WTC11 (cell line): ENCODE results near the gene SLIT3. TPM values are rescaled to one million over a fixed set of nuclear protein-coding genes. Genes with fewer than 3 reads are reported as not detected.

ENCODE experiments used
- ATAC-seq: fragments of 200-7000 bp; cut with Tn5 transposase; 2 replicates; pipeline ENCODE4 v1.10.0; 2021; ENCODE audit warnings: mild to moderate bottlenecking, moderate library complexity
- CTCF ChIA-PET: fragments of 300-600 bp; sonication (Branson Sonifier 250); formaldehyde crosslinking; loops from one replicate; lab custom pipeline; 2021; ENCODE audit warnings: antibody characterized with exemption; lab: Charles Lee
- POLR2A ChIA-PET: fragments of 350-600 bp; sonication (Branson Sonifier 250); formaldehyde crosslinking; loops from one replicate; lab custom pipeline; 2021; ENCODE audit warnings: antibody characterized with exemption; lab: Charles Lee
- DNase-seq: peaks from one replicate; pipeline ENCODE4 v3.0.0; 2021; ENCODE audit warnings: low spot score
- H3K27ac Mint-ChIP-seq: 2 replicates; pipeline ENCODE4 v1.8.0; 2021; ENCODE audit warnings: mixed read lengths
- H3K27me3 Mint-ChIP-seq: 2 replicates; pipeline ENCODE4 v1.8.0; 2021; ENCODE audit warnings: low read depth, mild to moderate bottlenecking, moderate library complexity, mixed read lengths
- H3K36me3 Mint-ChIP-seq: 2 replicates; pipeline ENCODE4 v1.8.0; 2021; ENCODE audit warnings: mixed read lengths
- H3K4me1 Mint-ChIP-seq: 2 replicates; pipeline ENCODE4 v1.8.0; 2022; ENCODE audit warnings: mixed read lengths
- H3K4me3 Mint-ChIP-seq: 2 replicates; pipeline ENCODE4 v1.8.0; 2021; ENCODE audit warnings: mild to moderate bottlenecking, moderate library complexity, mixed read lengths
- H3K9me3 Mint-ChIP-seq: 2 replicates; pipeline ENCODE4 v1.8.0; 2021; ENCODE audit warnings: mixed read lengths
- ATF1 ChIP-seq: sonication (generic); formaldehyde crosslinking; IDR thresholded peaks from 2 replicates; pipeline ENCODE4 v1.8.1; 2023; ENCODE audit warnings: mild to moderate bottlenecking, moderate library complexity, missing genetic modification reagents
- ATF3 ChIP-seq: sonication (generic); formaldehyde crosslinking; conservative IDR thresholded peaks from 2 replicates; pipeline ENCODE4 v1.8.1; 2022; ENCODE audit warnings: mild to moderate bottlenecking, missing genetic modification reagents
- CREM ChIP-seq: sonication (generic); formaldehyde crosslinking; IDR thresholded peaks from 2 replicates; pipeline ENCODE4 v1.8.1; 2022; ENCODE audit warnings: mild to moderate bottlenecking, missing genetic modification reagents, moderate library complexity
- E2F5 ChIP-seq: sonication (generic); formaldehyde crosslinking; IDR thresholded peaks from 2 replicates; pipeline ENCODE4 v1.8.1; 2022; ENCODE audit warnings: mild to moderate bottlenecking, moderate library complexity, missing genetic modification reagents
- ESRRA ChIP-seq: sonication (generic); formaldehyde crosslinking; IDR thresholded peaks from 2 replicates; pipeline ENCODE4 v1.8.1; 2022; ENCODE audit warnings: mild to moderate bottlenecking, missing genetic modification reagents, borderline replicate concordance
- FOXP1 ChIP-seq: sonication (generic); formaldehyde crosslinking; IDR thresholded peaks from 2 replicates; pipeline ENCODE4 v1.8.0; 2022; ENCODE audit warnings: missing genetic modification reagents, mild to moderate bottlenecking, moderate library complexity, borderline replicate concordance
- GTF2I ChIP-seq: fragments of 250-450 bp; sonication (Bioruptor Pico); conservative IDR thresholded peaks from 2 replicates; pipeline ENCODE4 v1.4.0; 2021; ENCODE audit warnings: mild to moderate bottlenecking
- MLX ChIP-seq: sonication (generic); formaldehyde crosslinking; IDR thresholded peaks from 2 replicates; pipeline ENCODE4 v1.8.1; 2023; ENCODE audit warnings: mild to moderate bottlenecking, missing genetic modification reagents, moderate library complexity
- MYBL2 ChIP-seq: sonication (generic); formaldehyde crosslinking; IDR thresholded peaks from 2 replicates; pipeline ENCODE4 v1.8.1; 2023; ENCODE audit warnings: mild to moderate bottlenecking, moderate library complexity, missing genetic modification reagents
- NR2C2 ChIP-seq: sonication (generic); formaldehyde crosslinking; IDR thresholded peaks from 2 replicates; pipeline ENCODE4 v1.8.0; 2022; ENCODE audit warnings: mild to moderate bottlenecking, missing genetic modification reagents
- RORB ChIP-seq: fragments of 250-450 bp; sonication (Bioruptor Pico); IDR thresholded peaks from 2 replicates; pipeline ENCODE4 v1.9.0; 2021; ENCODE audit warnings: mild to moderate bottlenecking
- SMAD3 ChIP-seq: sonication (generic); formaldehyde crosslinking; IDR thresholded peaks from 2 replicates; pipeline ENCODE4 v1.8.0; 2022; ENCODE audit warnings: missing genetic modification reagents, mild to moderate bottlenecking, borderline replicate concordance
- USF1 ChIP-seq: sonication (generic); formaldehyde crosslinking; IDR thresholded peaks from 2 replicates; pipeline ENCODE4 v1.8.0; 2022; ENCODE audit warnings: mild to moderate bottlenecking, missing genetic modification reagents
- ZBTB21 ChIP-seq: sonication (generic); formaldehyde crosslinking; IDR thresholded peaks from 2 replicates; pipeline ENCODE4 v1.8.1; 2023; ENCODE audit warnings: mild to moderate bottlenecking, missing genetic modification reagents, borderline replicate concordance
- ZBTB43 ChIP-seq: sonication (generic); formaldehyde crosslinking; IDR thresholded peaks from 2 replicates; pipeline ENCODE4 v1.8.1; 2023; ENCODE audit warnings: mild to moderate bottlenecking, missing genetic modification reagents
- ZNF232 ChIP-seq: sonication (generic); formaldehyde crosslinking; IDR thresholded peaks from 2 replicates; pipeline ENCODE4 v1.8.0; 2022; ENCODE audit warnings: mild to moderate bottlenecking, missing genetic modification reagents
- ZSCAN18 ChIP-seq: fragments of 250-450 bp; sonication (Bioruptor Pico); IDR thresholded peaks from 2 replicates; pipeline ENCODE4 v2.1.2; 2022; ENCODE audit warnings: mild to moderate bottlenecking, moderate library complexity
- total RNA-seq: library from RNA; stranded (reverse); gene quantifications from 3 replicates; pipeline ENCODE4 v1.2.3, GENCODE V29; 2021

Gene SLIT3
- total RNA-seq, 1 experiment from 2014 or later: 1.9 TPM

- no peak for TF ChIP-seq E2F5 (CRISPR knock-in tag)
- no peak for TF ChIP-seq GTF2I (CRISPR knock-in tag)
- TF ChIP-seq ATF1 (CRISPR knock-in tag): no peak
- no peak for TF ChIP-seq ESRRA
- TF ChIP-seq MYBL2 (CRISPR knock-in tag): no peak
- no peak for TF ChIP-seq ZBTB21 (CRISPR knock-in tag)
- no peak for TF ChIP-seq RORB (CRISPR knock-in tag)
- TF ChIP-seq NR2C2 (CRISPR knock-in tag): no peak
Observed at GRCh38 chr5:168808051-168808616, 492.8 kb downstream of the SLIT3 start (continued).

- no peak for DNase-seq
- Mint-ChIP-seq H3K4me1 (no peaks in the 10 kb centered on the region), H3K27ac (no peak overlapping the region)
- TF ChIP-seq ZNF232 (no peak), ZSCAN18 (CRISPR knock-in tag) (no peak), ZBTB43 (CRISPR knock-in tag) (no peak), CREM (CRISPR knock-in tag) (no peak), MLX (CRISPR knock-in tag) (no peak), FOXP1 (CRISPR knock-in tag) (no peak), ATF3 (CRISPR knock-in tag) (no peak)
- TF ChIP-seq, all 79 proteins: peak for 0
- CTCF ChIA-PET: interaction anchor here (1.3 kb wide), 1 partner anchor 59 kb away, joined by 3 read pairs; no protein-coding TSS in a partner anchor
- peaks cover 2% of the 10 kb centered on the region; the same call in 1 of the 2 replicates for H3K27me3 Mint-ChIP-seq
- no peak for ATAC-seq
- no peak overlapping the region for H3K4me3 Mint-ChIP-seq
- no peaks in the 10 kb centered on the region for H3K9me3 Mint-ChIP-seq
- POLR2A ChIA-PET: no interaction called here
- H3K36me3 Mint-ChIP-seq: no peaks in the 10 kb centered on the region
Observed at GRCh38 chr5:168807287-168807686, 493.7 kb downstream of the SLIT3 start.

- Mint-ChIP-seq H3K27me3 (no peaks in the 10 kb centered on the region; the same call in 1 of the 2 replicates), H3K9me3 (no peaks in the 10 kb centered on the region), H3K36me3 (no peaks in the 10 kb centered on the region), H3K4me1 (0 out of 2 replicates have a peak, but pooled peaks cover 2% of the 10 kb centered on the region), H3K4me3 (no peak overlapping the region), H3K27ac (no peak overlapping the region)
- TF ChIP-seq SMAD3 (CRISPR knock-in tag): no peak
- TF ChIP-seq USF1 (CRISPR knock-in tag): no peak
- DNase-seq (no peak), ATAC-seq (no peak)
- CTCF ChIA-PET: no interaction called here
- POLR2A ChIA-PET: interaction anchor here (0.7 kb wide), 1 partner anchor 133 kb away, joined by 10 read pairs; no protein-coding TSS in a partner anchor
Observed at GRCh38 chr5:168803541-168803940, 497.4 kb downstream of the SLIT3 start.
